Stimulated activated CD4-positive, alpha-beta T cell treated with anti-CD3 and anti-CD28 coated beads, Interleukin-1b, Interleukin-23, amount 100 ng/mL, for 24 hours (primary cell): ENCODE data around the gene RAD9A.
"Not testable (repeated sequence)": the region's sequence is repeated elsewhere in the genome, so short reads cannot be mapped to it uniquely, and the experiment has no call there.

Experiments
- DNase-seq, 4 experiments: peaks; one replicate each; pipeline ENCODE4 v3.0.0-alpha.2; 2020; ENCODE audit warnings: low read depth in 4 of 4, low spot score in 1 of 4

RAD9A gene

DNA sequence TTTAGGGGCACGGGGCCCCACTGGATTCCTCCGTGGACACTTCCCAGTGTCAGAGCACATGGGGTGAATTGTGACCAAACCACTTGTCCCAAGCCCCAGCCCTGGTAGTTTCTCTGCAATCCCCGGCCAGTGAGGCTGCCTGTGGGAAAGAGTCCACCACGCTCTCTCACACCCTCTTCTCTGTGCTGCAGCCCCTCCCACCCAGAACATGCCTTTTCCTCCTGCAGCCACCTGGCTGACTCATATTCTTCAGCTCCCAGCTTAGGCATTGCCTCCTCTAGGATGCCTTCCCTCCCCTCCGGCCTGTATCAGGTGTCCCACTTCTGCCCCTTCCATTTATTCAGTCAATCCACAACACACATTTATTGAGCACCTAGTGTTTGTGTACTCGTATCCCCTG is 31.1 kb downstream of the RAD9A start:
- no peak for DNase-seq

DNA sequence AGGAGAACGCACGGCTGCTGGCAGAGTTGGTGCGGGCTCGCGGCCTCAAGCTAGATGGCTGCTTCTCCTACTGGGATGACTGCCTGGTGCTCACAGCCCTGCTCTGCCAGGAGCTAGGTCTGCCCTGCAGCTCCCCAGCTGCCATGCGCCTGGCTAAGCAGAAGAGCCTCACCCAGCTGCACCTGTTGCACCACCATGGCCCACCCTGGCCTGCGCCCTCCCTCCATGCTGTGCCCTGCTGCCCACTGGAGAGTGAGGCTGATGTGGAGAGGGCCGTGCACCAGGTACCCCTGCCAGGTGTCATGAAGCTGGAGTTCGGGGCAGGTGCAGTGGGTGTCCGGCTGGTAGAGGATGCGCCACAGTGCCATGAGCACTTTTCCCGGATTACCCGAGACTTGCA is 31.7 kb downstream of the RAD9A start:
- DNase-seq: no peak

DNA sequence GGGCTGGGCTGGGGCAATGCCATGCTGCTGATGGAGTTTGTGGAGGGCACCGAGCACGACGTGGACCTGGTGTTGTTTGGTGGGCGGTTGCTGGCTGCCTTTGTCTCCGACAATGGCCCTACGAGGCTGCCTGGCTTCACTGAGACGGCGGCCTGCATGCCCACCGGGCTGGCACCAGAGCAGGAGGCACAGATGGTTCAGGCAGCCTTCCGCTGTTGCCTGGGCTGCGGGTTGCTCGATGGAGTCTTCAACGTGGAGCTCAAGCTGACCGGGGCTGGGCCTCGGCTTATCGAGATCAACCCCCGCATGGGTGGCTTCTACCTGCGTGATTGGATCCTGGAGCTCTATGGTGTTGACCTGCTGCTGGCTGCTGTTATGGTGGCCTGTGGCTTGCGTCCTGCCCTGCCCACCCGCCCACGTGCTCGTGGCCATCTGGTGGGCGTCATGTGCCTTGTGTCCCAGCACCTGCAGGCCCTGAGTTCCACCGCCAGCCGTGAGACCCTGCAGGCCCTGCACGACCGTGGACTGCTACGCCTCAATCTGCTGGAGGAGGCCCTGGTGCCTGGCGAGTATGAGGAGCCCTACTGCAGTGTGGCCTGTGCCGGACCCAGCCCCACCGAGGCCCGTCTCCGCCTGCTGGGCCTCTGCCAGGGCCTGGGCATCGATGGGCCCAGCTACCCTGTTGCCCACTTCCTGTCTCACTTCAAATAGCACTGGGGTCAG is 32.3 kb downstream of the RAD9A start:
- DNase-seq: no peak

DNA sequence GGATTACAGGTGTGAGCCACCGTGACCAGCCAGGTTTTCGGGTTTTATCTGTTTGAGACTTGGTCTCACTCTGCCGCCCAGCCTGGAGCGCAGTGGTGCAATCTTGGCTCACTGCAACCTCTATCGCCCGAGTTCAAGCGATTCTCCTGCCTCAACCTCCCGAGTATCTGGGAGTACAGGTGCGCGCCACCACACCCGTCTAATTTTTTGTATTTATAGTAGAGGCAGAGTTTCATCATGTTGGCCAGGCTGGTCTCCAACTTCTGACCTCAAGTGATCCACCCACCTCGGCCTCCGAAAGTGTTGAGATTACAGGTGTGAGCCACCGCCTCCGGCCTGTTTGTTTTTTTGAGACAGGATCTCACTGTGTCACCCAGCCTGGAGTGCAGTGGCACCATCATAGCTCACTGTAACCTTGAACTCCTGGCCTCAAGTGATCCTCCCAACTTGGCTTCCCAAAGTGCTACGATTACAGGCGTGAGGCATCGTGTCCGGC is 35.6 kb downstream of the RAD9A start:
- not testable (repeated sequence) for DNase-seq

DNA sequence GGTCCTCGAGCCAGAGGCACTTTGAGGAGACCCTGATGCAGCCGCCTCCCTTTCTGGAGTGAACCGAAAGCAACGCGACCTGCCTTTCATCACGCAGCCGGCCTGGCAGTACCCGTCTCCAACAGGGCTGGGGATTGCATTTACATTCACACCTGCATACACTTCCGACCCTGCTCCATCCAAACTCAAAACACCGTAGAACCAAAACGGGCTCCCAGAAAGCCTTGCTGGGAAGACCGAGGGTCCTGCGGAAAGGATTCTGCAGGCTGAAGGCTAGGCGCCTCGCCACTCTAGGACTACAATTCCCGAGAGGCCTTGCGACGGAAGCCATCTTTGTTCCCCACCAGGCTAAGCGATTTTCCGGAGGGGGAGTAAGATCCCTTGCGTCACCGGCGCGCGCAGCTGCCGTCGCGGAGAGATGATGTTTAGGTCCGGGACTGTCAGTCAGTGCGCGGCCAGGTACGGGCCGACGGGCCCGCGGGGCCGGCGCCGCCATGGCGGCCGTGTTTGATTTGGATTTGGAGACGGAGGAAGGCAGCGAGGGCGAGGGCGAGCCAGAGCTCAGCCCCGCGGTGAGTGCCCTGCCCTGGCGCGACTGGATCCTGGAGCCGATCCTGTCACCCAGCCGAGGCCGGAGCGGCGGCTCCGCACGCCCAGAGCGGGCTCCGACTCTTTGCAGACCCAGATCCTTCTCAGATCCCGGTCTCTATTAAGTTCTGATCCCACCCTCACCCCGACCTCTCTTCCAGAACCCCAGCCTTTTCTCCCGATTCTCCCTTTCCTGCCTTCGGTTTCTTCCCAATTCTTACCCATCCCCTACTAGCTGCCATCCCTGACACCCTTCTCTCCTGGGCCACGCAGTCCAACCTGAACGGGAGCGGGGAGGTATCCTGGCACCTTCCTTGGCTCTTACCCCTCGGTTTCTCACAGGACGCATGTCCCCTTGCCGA is 36.5 kb downstream of the RAD9A start, which contains the start of gene RPS6KB2:
Gene RPS6KB2 (plus strand): TSS at position 443 of the 950 bp plus-strand sequence. CDS start 52 bp downstream, at position 495.
- DNase-seq: peak; percentile 99

DNA sequence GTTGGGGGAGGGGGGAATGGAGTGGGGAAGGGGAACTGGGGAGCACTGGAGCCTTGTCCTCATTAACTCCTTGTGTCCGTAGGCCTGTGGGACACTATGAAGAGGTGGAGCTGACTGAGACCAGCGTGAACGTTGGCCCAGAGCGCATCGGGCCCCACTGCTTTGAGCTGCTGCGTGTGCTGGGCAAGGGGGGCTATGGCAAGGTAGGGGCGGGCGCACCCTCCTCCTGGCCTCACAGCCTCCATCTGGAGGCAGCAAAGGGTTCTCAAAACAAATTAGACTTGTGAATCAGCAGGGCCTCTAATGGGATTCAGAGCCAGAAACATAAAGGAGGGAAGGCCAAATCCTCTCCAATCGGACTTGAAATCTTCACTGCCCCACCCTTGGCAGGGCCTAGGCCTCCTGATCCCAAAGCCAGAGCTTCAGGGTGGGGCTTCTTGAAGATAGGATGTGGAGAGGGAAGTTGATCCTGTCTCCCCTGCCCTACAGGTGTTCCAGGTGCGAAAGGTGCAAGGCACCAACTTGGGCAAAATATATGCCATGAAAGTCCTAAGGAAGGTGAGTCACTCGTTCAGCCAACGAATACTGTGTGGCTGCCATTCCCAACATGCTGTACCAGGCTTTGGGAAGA is 37.4 kb downstream of the RAD9A start:
- DNase-seq: no peak

DNA sequence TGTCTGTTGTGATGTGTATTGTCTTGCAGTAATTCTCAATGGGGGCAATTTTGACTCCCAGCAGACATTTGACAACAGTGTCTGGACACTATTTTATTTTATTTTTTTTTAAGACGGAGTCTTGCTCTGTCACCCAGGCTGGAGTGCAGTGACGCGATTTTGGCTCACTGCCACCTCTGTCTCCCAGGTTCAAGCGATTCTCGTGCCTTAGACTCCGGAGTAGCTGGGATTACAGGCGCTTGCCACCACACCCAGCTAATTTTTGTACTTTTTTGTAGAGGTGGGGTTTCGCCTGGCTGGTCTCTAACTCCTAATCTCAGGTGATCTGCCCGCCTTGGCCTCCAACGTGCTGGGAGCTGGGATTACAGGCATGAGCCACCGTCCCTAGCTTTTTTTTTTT is 37.9 kb downstream of the RAD9A start:
- DNase-seq: no peak

DNA sequence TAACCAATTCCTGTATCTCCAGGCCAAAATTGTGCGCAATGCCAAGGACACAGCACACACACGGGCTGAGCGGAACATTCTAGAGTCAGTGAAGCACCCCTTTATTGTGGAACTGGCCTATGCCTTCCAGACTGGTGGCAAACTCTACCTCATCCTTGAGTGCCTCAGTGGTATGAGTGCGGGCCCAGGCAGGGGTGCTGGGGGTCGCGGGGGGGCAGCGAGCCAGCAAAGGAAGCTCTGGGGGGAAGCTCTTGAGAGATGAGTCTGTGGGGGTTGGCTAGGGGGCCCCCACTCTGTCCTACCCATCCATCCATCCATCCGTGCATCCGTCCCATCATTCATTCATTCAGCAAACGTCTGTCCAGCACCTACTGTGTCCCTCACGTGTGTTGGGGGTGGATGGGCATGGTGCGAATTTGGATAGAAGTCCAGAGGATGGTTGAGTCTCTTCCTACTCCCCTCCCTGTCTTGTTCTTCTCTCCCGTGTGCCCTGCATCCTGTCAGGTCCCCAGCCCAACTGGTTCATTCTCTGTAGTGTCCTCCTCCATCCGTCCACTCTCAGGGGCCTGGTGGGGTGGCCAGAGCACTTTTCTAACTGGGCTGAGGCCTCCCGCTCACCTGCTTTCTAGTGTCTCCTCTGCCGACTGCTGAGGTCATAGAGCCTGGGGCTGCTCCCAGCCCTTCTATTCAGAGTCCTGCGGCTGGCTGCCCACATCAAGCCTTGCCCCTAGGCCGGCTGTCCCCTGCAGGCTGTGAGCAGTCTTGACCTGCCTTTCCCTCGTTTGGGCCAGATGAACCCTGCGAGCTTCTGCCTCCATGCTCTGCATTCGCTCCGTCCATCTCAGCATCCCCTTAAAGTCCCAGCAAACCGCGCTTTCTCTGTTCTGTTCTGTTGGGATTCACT is 39.8 kb downstream of the RAD9A start:
- DNase-seq: no peak

DNA sequence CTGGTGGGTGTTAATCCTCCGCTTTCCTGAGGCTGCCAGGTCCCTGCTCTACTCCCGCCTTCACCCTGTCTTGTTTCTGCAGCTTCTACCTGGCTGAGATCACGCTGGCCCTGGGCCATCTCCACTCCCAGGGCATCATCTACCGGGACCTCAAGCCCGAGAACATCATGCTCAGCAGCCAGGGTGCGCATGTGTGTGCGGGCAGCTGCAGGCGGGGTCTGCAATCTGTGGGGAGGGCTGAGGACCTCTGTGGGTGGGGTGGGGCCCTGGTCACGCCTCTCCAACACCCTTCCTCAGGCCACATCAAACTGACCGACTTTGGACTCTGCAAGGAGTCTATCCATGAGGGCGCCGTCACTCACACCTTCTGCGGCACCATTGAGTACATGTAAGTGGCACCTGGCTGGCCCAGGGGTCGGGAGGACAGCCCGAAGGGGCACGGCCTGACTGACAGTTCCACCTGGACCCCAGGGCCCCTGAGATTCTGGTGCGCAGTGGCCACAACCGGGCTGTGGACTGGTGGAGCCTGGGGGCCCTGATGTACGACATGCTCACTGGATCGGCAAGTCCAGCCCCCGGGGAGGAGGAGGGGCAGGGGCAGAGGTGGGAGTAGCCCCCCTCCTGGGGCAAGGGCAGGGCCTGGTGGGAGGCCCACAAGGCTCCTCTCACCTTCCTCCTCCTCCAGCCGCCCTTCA is 41.0 kb downstream of the RAD9A start:
- no peak for DNase-seq

DNA sequence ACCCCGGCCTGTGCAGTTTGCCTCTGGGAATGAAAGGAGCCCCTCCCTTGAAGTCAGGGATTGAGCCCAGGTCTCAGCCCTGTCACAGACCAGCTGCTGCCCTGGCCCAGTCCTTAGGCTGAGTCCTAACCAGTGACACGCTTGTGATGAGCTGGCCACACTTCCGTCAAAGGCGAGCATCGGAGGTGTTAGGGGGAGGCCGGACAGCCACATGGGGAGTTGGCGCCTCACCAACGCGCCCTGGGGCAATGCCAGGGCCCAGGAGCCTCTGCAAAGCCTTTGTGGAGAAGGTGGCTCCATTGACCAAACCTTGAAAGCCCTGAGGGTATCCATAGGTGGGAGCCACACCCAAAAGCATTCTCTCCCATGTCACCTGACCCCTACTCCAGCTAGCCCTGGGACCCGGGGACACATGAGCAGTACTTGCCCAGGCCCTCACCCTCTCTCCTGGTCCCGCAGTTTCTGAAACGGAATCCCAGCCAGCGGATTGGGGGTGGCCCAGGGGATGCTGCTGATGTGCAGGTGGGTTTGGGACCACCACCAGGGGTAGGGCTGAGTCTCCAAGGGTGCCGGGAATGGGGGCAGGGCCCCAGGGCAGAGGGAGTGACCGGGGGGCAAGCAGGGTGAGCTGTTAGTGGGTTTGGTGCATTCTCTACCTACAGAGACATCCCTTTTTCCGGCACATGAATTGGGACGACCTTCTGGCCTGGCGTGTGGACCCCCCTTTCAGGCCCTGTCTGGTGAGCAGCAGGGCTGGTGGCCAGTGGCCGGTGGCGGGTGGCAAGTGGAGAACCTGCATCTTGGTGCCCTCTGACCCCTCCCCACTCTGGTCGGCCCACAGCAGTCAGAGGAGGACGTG is 42.0 kb downstream of the RAD9A start:
- no peak for DNase-seq

DNA sequence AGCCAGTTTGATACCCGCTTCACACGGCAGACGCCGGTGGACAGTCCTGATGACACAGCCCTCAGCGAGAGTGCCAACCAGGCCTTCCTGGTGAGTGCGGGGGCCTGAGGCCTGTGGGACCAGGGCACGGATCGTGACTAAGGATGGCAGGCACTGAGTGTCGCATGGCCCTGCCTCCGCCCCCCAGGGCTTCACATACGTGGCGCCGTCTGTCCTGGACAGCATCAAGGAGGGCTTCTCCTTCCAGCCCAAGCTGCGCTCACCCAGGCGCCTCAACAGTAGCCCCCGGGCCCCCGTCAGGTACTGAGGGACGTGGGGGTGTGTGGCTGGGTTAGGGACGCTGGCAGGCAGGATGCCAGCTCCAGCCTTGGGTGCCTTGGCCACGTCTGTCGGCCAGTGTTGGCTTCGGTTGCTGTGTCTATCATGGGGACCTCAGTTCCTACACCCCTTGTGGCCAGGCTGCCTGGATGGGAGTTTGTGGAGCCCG is 42.7 kb downstream of the RAD9A start:
- DNase-seq: no peak

DNA sequence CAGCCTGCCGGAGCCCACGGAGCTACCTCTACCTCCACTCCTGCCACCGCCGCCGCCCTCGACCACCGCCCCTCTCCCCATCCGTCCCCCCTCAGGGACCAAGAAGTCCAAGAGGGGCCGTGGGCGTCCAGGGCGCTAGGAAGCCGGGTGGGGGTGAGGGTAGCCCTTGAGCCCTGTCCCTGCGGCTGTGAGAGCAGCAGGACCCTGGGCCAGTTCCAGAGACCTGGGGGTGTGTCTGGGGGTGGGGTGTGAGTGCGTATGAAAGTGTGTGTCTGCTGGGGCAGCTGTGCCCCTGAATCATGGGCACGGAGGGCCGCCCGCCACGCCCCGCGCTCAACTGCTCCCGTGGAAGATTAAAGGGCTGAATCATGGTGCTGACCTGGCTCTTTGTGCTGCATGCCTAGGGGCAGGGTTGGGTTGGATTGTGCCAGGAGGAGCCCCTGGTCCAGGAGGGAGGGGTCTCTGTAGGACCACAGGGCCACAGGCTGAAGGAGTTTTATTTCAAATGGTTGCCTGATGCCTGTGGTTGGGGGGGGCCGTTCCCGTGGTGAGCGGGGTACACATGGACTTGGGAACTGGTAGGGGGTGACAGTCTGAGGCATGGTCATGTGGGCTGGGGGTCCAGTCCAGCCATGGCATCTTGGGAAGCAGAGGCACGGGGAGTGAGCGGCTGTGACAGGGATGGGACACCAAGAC is 43.4 kb downstream of the RAD9A start:
- DNase-seq: no peak

DNA sequence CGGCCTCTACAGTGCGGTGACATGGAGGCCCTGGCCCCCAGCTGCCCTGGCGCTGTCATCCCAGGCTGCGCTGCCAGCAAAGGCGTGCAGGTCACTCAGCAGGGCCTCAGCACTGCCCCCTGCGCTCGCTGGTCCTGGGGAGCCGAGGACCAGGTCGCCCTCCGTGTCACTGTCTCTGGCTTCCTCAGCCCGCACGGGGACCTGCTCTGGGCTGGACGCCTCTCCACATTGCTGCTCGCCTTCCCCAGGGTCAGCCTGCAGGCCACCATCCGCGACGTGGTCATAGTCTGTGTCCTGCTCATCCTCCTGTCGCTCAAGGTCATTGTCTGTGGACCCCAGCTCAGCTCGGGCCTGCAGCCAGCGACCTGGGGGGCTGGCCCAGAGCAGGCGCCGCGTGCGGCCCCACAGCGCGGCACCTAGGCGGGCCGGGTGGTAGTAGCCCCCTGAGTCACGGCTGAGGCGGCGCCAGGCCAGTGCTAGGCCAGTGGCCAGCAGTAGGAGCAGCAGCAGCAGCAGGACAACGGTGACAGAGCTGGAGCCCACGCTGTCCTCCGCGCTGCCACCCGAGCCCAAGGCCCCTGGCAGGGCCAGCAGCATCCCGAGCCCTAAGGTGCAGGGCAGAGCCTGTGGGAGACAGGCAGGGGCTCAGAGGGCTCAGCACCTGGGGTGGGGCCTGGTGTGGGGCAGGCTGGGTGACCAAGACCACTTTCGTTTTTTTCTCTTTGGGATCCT is 44.1 kb downstream of the RAD9A start:
- no peak for DNase-seq

DNA sequence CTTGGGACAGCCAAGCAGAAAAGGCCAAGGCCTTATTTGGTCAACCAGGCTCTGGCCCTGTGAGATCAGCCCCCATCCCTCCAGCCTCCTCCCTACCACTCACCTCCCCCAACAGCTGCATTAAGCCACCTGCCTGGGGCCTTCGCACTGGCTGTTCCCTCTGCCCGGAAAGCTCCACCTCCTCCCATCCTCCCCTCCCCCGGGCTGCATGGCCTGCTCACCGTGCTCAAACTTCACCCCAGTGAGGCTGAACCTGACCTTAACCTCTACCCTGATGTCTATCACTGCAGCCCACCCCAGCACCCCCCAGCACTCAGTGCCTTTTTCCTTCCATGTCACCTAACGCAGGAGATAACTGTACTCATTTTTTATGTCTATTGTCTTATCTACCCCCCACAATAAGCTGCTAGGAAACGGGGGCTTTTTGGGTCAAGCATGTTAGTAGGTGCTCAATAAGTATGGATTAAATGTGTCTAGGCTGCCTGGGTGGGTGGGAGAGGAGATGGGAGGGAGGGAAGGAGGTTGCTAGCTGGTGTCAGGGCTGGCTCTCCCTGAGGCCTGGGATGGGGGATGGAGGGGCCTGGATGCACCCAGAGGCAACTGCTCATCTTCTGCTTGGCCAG is 44.8 kb downstream of the RAD9A start:
- DNase-seq: peak in 2 of 4 experiments; percentile 71 to 88

DNA sequence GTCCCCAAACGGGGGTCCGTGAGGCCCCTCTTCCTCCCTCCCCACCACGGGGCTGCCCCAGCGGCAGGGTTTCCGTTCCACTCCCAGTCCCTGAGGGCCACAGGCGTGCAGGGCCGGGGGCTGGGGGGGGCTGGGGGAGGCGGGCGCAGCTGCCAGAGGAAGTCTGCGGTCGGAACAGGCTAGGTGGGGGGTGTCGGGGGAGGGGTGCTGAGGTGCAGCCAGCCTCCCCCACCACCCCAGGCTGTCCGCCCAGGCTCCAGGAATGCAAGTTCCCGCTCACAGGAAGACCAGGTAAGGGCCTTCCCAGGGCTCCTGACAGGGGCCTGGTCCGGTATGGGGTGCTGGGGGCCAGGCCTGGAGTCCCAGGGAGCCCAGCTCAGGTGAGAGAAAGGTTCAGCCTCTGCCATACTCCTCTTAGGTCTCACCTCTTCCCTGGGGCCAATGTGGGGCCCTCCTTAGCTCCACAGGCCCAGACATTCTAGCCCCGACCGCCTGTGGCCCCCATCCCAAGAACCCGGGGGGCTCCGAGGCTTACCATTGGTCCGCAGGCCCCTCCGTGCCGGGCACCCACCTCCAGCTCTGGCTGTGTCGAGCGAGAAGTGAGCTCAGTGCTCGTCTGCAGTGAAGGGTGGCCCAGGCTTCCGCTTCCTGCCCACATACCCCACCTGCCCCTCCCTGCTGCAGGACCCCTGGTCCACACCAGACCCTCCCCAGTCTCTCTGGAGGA is 45.5 kb downstream of the RAD9A start, which contains the start of gene PTPRCAP:
Gene PTPRCAP (minus strand): TSS at position 601 of the 727 bp plus-strand sequence. CDS start 63 bp downstream, at position 538.
- peak in 2 of 4 experiments; percentile 51 to 78 for DNase-seq

DNA sequence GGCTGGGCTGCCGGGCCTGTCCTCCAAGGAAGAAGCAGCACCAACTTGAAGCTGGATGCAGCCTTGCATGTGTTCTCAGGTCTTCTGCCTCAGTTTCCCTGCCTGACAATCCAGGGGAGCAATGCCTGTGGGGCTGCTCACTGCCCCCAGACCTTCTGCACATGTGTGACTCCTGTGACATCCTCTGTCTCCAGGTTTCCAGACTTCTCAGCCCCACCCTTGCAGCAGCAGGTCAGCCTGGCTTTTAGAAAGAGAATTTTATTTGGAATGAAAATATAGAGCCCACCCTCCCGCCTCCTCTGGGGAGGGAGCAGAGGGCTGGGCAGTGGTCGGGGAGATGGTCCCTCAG is 46.0 kb downstream of the RAD9A start:
- no peak for DNase-seq
